NCI-H345 (cell line): Measurements from ENCODE around the gene ABCB8.

Experiments
- DNase-seq: peaks from one replicate; lab custom pipeline; 2025; lab: John Stamatoyannopoulos, UW

The ABCB8 gene

DNA sequence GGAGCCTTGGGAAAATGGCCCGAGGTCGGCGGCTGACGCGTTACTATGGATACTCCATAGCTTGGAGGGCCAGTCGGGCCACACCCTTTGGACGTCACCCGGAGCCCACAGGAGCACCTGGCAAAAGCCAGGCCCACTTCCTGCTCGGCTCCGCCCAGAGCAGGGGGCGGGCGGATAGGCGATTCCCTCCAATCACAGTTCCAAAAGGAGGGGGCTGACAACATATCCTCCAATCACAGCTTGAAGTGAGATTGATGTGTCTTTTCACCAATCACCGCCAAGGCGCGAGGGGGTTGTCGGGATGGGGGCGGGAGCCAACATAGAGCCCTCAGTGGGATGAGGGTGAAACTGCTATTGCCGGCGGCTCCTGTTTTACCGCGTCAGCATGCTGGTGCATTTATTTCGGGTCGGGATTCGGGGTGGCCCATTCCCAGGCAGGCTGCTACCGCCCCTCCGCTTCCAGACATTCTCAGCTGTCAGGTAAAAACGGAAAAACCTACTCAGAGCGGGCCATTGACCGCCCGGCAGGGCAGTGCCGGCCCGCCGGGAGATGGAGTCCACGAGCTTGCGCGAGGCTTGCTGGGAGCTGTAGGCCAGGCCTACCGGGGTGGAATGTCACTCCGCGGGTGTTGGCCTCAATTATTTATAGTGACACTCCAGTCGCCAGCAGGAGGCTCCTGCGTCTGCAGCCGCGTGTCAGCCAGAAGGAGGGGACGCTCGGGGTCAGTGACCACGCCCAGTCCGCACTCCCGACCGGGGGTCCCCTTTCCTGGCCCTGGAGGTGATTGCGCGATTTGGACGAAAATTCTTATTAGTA is at the start of gene ABCB8:
TSS of gene ABCB8 (plus strand) at position 320 of the 817 bp plus-strand sequence. CDS start at position 386, 66 bp downstream.
- DNase-seq: peak; percentile 99

DNA sequence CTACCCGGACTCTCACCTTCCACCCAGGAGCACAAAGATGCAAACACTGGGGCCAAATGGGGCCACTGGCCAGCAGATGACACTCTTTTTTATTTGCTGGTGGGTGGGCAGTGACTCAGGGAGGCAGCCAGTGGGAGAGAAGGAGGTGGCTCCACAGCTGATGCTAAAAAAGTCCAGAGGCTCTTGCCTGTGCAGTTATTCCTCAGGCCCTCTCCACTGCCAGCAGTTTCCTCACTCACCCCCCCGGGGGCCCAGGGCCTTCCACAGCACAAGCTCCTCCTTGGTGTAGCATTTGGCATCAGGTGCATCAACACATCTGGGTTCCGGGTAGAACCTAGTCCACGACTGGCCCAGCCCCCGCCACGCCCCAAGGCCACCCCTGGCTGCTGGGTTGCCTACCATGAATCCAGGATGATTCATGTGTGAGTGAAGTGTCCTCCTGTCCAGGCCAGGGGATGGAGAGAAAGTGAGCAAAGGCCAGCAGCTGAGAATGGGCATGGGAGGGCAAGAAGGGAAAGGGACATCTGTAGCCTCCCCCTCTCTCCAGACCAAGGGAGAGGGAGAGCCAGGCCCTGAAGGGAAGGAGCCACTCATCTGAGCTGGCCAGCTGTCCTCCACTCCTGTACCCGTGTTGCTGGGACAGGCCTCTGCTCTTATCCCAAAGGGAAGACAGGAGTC is 48.4 kb upstream of the ABCB8 start:
- peak; percentile 16 for DNase-seq

DNA sequence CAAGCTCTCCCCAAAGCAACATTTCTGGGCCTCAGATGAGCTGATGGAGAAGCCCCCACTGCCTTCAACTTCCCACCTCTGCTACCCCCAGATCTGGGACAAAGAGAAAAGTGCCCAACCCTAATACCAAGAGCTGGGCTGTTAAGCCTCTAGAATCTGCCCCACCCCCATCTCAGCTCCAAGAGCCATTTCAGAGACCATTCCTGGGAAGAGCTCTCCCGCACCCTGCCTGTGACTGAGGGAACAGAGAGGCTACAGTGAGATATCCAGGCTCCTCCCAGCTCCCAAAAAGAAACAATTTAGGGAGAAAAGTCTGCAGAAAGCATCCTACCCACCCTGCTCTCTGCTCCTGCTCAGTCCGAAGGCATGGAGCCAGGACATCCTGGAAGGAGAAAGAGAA is 47.6 kb upstream of the ABCB8 start:
- peak; percentile 19 for DNase-seq

DNA sequence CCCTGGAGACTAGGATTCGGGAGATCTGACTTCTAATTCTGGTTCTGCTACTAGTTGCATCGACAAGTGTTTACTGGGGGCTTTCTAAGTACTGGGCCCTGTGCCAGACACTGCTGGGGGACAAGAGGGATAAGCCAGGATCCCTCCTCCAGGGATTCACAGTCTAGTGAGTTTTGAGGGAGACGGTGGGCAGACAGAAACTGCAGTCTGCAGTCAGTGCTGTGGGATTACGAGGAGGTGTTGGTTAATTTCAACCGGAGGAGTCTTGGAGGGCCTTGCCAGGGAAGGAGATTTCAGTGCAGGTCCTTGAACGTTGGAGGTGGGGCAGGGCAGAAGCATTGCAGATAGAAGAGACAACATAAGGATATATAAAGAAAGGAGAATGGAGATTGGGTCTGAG is 46.6 kb upstream of the ABCB8 start:
- DNase-seq: peak; percentile 41

DNA sequence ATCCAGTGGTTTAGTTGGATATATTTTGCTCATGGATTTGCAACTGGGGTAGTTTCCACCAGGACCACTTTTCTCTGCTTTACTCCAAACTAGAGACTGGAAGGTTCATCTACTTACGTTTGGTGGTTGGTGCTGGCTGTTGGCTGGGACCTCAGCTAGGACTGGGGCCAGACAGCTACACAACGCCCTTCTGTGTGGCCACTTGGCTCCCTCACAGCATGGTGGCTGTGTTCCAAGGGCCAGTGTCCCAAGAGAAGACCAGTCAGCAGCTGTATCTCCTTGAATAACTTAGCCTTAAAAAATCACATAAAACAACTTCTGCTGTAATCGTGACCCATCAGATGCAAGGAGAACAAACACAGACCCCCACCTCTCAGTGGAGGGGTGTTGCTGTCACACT is 45.9 kb upstream of the ABCB8 start:
- DNase-seq: no peak

DNA sequence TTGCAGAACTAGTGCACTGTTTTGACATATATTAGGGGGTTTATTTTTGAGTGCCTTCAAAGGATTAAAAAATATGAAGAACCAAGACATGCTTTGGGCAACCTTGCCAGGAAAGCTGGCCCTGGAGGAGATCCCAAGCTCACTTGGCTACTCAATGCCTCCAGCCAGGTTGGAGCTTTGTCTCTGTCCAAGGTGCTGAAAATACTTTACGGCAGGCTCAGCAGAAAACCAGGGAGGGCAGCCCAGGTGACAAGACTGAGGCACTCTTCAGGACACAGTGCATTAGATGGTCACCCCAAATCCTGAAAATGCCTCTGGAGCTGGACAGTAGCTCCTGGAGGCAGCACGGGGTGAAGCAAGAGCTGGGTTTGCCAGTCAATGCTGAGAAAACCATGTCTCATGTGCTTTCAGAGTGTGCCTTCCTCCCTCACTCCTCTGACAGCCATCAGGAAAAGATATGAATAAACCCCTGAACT is 44.3 kb upstream of the ABCB8 start:
- DNase-seq: no peak

DNA sequence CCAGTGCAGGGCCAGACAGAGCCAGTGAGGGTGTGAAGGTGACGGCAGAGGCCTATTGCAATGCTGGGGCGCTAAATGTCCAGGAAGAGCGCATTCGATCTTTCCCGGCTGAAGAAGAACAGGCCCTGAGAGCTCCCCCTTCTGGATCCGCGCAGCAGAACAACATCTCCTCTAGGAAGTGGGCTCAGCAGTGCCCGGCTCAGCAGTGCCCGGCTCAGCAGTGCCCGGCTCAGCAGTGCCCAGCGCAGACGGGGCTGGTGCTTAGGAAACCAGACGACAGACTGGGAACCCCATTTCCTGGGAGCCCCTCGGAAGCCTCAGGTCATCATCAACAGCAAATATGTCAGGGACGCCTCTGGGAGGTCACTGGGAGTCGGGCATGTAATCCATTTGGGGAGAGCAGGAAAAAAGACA is 42.1 kb upstream of the ABCB8 start:
- peak; percentile 71 for DNase-seq

DNA sequence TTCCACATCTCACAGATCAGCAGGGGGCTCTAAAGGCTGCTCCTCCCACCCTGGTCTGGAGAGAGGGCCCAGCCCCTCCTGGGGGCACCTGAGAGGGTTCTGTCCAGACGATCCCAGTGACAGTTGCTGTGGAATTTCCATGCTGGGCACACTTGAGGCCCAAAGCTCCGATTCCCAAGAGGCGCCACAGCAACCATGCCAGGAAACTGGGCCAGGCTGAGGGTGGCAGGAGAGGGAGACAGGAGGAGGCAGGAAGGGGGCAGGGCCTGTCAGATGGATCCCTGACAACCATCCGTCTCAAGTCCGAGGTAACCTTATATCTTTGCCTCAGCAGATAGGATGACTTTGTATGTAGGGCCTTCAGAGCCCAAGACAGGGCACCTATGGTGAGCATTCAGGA is 41.7 kb upstream of the ABCB8 start:
- DNase-seq: no peak

DNA sequence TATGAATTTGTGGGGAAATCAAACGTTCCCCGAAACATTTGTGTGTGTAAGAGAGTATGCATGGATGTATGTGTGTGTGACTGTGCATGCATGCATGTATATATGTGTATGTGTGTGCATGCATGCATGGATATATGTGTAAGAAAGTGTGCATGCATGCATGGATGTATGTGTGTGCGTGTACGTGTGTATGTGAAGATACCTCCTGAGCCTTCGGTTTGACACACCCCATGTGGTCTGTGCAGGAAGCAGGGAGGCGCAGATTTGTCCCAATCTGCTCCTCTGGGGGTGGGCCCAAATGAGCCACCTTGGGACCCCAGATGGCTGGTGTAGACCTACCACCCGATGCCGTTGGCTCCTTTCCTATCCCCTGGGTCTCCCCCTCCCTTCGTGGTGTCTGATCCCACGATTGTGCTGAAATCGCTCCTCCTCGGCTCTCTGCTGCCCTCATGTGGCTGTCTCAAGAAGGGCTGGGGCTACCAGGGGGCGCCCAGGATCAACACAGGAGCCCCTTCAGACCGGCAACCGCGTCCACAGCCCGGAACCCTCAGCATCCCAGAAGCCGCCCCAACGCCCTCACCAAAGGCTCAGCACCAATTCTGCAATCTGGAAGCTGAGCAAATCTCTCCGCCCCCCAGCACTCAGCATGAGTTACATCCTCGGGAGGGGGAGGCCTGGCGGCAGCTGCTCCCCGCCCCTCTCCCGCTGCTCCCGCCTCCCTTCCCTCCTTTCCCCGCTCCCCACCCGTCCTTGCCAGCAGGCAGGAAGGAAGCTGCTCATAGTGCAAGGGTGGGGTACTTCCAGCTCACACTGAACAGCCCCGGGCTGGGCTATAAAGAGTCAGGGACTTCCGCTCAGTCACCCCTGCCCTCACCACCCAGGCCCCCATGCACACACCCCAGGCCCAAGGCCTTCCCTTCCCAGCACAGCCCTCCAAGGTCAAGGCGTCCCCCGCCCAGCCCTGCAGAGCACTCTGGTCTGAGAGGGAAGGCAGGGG is 39.7 kb upstream of the ABCB8 start:
- peak; percentile 76 for DNase-seq

DNA sequence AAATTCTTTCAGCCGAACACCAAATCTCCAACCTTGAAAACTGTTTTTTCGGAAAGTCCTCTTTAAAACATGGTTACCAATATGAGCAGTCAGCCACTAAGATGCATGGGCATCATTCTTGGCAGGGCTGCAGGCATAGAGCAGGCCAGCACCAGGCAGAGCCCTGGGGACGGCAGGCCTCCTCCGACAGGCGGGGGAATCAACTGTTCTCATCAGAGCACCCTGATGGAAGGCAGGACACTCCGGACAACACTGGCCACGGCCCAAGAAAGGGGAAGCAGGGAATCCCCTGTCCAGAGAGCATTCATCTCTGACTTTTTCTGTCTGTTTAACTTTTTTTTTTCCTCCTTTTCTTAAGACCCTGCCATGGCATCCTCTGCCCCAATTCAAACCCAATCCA is 38.8 kb upstream of the ABCB8 start:
- DNase-seq: no peak

DNA sequence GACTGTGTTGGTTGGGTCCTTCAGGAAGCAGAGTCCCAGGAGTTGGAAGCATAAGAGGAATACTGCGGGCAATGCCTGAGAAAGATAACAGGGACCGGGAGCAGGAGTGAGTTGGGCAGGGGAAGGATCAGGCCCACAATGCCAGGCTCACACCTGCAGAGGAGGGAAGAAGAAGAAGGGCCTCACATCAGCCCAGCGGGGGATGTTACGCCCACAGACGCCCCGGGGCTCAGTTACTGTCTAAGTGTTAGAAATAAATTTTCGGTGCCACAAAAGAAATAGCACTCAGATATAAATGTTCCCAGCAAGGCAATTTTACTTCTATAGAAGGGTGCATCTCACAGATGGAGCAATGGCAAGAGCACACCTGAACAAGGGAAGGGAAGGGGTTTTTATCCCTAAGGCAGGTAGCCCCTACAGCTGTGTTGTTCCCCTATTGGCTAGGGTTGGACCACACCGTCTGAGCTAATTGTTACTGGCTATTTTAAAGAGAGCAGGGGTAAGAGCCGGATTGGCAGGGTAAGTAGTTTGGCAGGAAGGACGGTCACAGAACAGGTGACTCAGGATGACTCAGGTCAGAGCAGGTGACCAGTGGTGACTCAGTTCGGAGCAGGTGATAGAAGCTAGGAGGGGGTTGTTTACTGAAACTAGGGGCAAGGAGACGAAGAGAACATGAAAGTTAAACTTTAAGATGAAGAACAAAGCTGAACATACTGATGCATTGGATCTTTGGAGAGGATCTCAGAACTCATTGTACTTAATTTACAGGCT is 37.6 kb upstream of the ABCB8 start, which contains the start of gene NOS3:
TSS of gene NOS3 (plus strand) at position 602 of the 771 bp plus-strand sequence. CDS start 2,787 bp downstream, outside the sequence.
- DNase-seq: no peak

DNA sequence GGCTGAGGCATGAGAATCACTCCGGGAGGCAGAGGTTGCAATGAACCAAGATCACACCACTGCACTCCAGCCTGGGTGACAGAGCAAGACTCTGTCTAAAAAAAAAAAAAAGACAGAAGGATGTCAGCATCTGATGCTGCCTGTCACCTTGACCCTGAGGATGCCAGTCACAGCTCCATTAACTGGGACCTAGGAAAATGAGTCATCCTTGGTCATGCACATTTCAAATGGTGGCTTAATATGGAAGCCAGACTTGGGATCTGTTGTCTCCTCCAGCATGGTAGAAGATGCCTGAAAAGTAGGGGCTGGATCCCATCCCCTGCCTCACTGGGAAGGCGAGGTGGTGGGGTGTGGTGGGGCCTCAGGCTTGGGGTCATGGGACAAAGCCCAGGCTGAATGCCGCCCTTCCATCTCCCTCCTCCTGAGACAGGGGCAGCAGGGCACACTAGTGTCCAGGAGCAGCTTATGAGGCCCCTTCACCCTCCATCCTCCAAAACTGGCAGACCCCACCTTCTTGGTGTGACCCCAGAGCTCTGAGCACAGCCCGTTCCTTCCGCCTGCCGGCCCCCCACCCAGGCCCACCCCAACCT is 36.1 kb upstream of the ABCB8 start:
- no peak for DNase-seq

DNA sequence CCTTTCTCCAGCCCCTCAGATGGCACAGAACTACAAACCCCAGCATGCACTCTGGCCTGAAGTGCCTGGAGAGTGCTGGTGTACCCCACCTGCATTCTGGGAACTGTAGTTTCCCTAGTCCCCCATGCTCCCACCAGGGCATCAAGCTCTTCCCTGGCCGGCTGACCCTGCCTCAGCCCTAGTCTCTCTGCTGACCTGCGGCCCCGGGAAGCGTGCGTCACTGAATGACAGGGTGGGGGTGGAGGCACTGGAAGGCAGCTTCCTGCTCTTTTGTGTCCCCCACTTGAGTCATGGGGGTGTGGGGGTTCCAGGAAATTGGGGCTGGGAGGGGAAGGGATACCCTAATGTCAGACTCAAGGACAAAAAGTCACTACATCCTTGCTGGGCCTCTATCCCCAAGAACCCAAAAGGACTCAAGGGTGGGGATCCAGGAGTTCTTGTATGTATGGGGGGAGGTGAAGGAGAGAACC is 35.4 kb upstream of the ABCB8 start:
- peak; percentile 23 for DNase-seq

DNA sequence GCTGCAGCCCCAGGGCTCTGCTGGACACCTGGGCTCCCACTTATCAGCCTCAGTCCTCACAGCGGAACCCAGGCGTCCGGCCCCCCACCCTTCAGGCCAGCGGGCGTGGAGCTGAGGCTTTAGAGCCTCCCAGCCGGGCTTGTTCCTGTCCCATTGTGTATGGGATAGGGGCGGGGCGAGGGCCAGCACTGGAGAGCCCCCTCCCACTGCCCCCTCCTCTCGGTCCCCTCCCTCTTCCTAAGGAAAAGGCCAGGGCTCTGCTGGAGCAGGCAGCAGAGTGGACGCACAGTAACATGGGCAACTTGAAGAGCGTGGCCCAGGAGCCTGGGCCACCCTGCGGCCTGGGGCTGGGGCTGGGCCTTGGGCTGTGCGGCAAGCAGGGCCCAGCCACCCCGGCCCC is 34.7 kb upstream of the ABCB8 start:
- no peak for DNase-seq

DNA sequence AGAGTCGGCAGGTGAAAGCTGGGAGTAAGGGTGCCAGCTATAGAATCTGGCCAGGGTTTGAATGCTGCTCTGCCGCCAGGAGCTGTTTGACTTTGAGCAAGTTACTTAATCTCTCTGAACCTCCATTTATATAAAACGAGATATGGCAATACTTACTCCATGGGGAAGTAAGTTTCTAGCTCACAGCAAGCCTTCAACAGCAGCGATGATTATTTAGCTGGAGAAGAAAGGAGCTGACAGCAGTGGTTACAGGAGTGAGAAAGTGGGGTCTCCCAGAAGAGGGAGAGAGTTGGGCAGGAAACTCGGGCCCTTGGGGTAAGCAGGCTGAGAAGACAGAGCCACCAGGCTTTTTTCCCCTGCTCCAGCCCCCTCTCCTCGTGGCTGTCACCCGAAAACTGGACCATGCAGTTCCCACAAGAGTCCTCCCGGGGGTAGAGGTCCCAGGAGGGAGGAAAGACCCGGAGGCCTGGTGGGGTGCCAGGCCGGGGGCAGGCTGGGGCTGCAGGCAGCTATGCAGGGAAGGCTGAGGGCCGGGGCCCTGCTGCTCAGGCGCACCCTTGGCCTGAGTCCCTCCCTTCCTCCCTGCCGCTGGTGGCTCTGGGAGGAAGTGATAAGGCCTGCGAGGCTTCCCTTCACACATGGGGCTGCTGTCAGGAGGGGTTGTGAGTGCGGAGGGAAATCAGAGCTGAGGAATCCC is 34.0 kb upstream of the ABCB8 start:
- no peak for DNase-seq

DNA sequence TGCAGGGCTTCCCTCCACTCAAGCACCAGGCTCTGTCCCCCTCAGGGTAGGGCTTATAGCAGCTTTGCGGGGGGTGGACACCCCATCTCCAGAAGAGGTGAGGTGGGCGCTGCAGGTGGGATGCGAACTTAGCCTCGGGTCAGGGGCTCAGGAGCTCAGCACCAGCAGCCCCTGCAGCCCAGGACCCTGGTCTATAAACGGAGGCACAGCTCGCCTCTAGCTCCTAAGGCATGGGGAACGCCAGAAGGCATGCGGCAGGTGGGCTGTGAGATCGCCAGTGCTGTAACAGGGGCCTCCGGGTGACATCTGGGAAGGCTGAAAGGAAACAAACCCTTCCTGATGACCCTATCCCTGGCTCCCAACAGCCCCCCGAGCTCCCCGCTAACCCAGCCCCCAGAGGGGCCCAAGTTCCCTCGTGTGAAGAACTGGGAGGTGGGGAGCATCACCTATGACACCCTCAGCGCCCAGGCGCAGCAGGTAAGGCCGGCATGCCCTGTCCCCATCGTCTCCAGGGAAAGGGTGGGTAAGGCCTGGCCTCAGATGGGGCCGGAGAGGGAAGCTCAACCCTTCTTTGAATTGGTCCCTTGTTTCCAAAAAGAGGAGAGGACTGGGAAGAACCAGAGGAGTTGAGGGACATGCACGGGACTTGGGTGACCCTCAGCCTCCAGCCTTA is 33.3 kb upstream of the ABCB8 start:
- no peak for DNase-seq

DNA sequence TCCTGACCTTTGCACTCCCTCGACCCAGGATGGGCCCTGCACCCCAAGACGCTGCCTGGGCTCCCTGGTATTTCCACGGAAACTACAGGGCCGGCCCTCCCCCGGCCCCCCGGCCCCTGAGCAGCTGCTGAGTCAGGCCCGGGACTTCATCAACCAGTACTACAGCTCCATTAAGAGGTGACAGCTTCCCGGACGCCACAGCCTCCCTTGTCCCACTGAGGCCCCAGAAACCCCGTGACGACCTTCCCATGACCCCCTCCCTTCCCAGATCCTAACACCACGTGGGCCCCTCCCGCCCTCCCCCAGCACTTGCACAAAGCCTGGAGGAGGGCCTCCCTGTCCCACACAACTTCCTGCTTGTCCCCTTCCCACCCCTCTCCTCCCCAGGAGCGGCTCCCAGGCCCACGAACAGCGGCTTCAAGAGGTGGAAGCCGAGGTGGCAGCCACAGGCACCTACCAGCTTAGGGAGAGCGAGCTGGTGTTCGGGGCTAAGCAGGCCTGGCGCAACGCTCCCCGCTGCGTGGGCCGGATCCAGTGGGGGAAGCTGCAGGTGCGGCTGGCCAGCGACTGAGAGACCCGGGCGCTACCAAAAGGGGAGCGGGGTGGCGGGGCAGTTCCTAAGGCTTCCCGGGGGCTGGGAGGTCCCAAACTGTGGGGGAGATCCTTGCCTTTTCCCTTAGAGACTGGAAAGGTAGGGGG is 31.7 kb upstream of the ABCB8 start:
- no peak for DNase-seq

DNA sequence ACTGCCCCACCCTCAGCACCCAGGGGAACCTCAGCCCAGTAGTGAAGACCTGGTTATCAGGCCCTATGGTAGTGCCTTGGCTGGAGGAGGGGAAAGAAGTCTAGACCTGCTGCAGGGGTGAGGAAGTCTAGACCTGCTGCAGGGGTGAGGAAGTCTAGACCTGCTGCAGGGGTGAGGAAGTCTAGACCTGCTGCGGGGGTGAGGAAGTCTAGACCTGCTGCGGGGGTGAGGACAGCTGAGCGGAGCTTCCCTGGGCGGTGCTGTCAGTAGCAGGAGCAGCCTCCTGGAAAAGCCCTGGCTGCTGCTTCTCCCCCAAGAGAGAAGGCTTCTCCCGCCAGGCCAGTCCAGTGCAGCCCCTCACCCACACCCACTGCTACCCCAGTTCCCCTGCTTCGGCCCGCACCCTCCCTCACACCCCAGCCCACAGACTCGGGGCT is 31.2 kb upstream of the ABCB8 start:
- DNase-seq: no peak

DNA sequence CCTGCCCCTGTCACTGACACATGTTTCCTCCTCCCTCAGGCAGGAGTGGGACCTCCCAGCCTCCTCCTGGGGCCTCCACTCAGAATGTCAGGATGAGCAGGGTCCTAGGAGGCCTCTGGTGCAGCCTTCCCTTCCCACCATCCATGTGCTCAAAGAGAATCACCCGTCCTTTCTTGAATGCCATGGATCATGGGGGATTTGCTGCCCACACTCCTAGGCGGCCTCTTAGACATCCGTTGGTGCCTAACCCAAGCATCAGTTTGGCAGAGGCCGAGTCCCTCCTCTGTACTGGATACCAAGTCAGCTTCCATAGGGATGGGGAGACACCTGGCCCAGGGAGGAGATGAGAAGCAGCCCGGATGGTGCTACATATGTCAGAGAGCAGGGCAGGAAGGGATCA is 30.4 kb upstream of the ABCB8 start:
- DNase-seq: no peak
